HEK293 (cell line): ENCODE results near the gene PATL2.

Source experiments
- PRDM4 ChIP-seq: fragments of 450-650 bp; formaldehyde crosslinking; IDR thresholded peaks from 2 replicates; pipeline ENCODE4 v1.5.1; 2017; ENCODE audit warnings: missing biosample characterization, missing genetic modification characterization
- RBAK ChIP-seq: fragments of 450-650 bp; formaldehyde crosslinking; IDR thresholded peaks from 2 replicates; pipeline ENCODE4 v1.5.1; 2016; ENCODE audit warnings: missing biosample characterization, missing genetic modification characterization
- SCRT1 ChIP-seq: fragments of 450-650 bp; formaldehyde crosslinking; IDR thresholded peaks from 2 replicates; pipeline ENCODE4 v1.5.1; 2016; ENCODE audit warnings: missing biosample characterization, missing genetic modification characterization, borderline replicate concordance
- ZBTB6 ChIP-seq: fragments of 450-650 bp; formaldehyde crosslinking; IDR thresholded peaks from 2 replicates; pipeline ENCODE4 v1.5.1; 2017; ENCODE audit warnings: missing biosample characterization, missing genetic modification characterization
- ZBTB8A ChIP-seq: fragments of 450-650 bp; formaldehyde crosslinking; IDR thresholded peaks from 2 replicates; pipeline ENCODE4 v1.5.1; 2016; ENCODE audit warnings: missing biosample characterization, missing genetic modification characterization
- ZEB2 ChIP-seq: fragments of 450-650 bp; formaldehyde crosslinking; IDR thresholded peaks from 2 replicates; pipeline ENCODE4 v1.5.1; 2016; ENCODE audit warnings: missing biosample characterization, missing genetic modification characterization
- ZNF10 ChIP-seq: fragments of 450-650 bp; formaldehyde crosslinking; IDR thresholded peaks from 2 replicates; pipeline ENCODE4 v1.5.1; 2017; ENCODE audit warnings: missing biosample characterization, missing genetic modification characterization
- ZNF132 ChIP-seq: fragments of 450-650 bp; formaldehyde crosslinking; IDR thresholded peaks from 2 replicates; pipeline ENCODE4 v1.5.1; 2017; ENCODE audit warnings: missing biosample characterization, missing genetic modification characterization, borderline replicate concordance
- ZNF148 ChIP-seq: fragments of 450-650 bp; formaldehyde crosslinking; IDR thresholded peaks from 2 replicates; pipeline ENCODE4 v1.5.0; 2017; ENCODE audit warnings: missing biosample characterization, missing genetic modification characterization, borderline replicate concordance
- ZNF157 ChIP-seq: fragments of 450-650 bp; formaldehyde crosslinking; IDR thresholded peaks from 2 replicates; pipeline ENCODE4 v1.5.1; 2016; ENCODE audit warnings: missing biosample characterization, missing genetic modification characterization
- ZNF214 ChIP-seq: fragments of 450-650 bp; formaldehyde crosslinking; IDR thresholded peaks from 2 replicates; pipeline ENCODE4 v1.5.1; 2017; ENCODE audit warnings: missing biosample characterization, mild to moderate bottlenecking, missing genetic modification characterization, borderline replicate concordance
- ZNF266 ChIP-seq: fragments of 450-650 bp; formaldehyde crosslinking; IDR thresholded peaks from 2 replicates; pipeline ENCODE4 v1.5.1; 2016; ENCODE audit warnings: missing biosample characterization, missing genetic modification characterization, low read depth
- ZNF292 ChIP-seq: fragments of 450-650 bp; formaldehyde crosslinking; IDR thresholded peaks from 2 replicates; pipeline ENCODE4 v1.5.1; 2016; ENCODE audit warnings: low read depth, missing biosample characterization, missing genetic modification characterization, borderline replicate concordance
- ZNF362 ChIP-seq: fragments of 450-650 bp; formaldehyde crosslinking; IDR thresholded peaks from 2 replicates; pipeline ENCODE4 v1.5.1; 2016; ENCODE audit warnings: missing biosample characterization, missing genetic modification characterization
- ZNF366 ChIP-seq: fragments of 450-650 bp; formaldehyde crosslinking; conservative IDR thresholded peaks from 2 replicates; pipeline ENCODE4 v1.5.1; 2016; ENCODE audit warnings: missing biosample characterization, missing genetic modification characterization
- ZNF398 ChIP-seq: fragments of 450-650 bp; formaldehyde crosslinking; IDR thresholded peaks from 2 replicates; pipeline ENCODE4 v1.5.1; 2017; ENCODE audit warnings: missing biosample characterization, missing genetic modification characterization
- ZNF48 ChIP-seq: fragments of 450-650 bp; formaldehyde crosslinking; IDR thresholded peaks from 2 replicates; pipeline ENCODE4 v1.5.1; 2016; ENCODE audit warnings: missing biosample characterization, missing genetic modification characterization
- ZNF514 ChIP-seq: fragments of 450-650 bp; formaldehyde crosslinking; IDR thresholded peaks from 2 replicates; pipeline ENCODE4 v1.5.1; 2016; ENCODE audit warnings: missing biosample characterization, missing genetic modification characterization
- ZNF580 ChIP-seq: fragments of 450-650 bp; formaldehyde crosslinking; IDR thresholded peaks from 2 replicates; pipeline ENCODE4 v1.5.1; 2016; ENCODE audit warnings: missing biosample characterization, missing genetic modification characterization
- ZNF629 ChIP-seq: fragments of 450-650 bp; formaldehyde crosslinking; IDR thresholded peaks from 2 replicates; pipeline ENCODE4 v1.5.1; 2017; ENCODE audit warnings: missing biosample characterization, missing genetic modification characterization
- ZNF660 ChIP-seq: fragments of 450-650 bp; IDR thresholded peaks from 2 replicates; pipeline ENCODE4 v1.5.1; 2018; ENCODE audit warnings: missing biosample characterization, mild to moderate bottlenecking, missing genetic modification characterization
- ZNF692 ChIP-seq: fragments of 450-650 bp; formaldehyde crosslinking; IDR thresholded peaks from 2 replicates; pipeline ENCODE4 v1.5.1; 2016; ENCODE audit warnings: missing biosample characterization, missing genetic modification characterization
- ZNF747 ChIP-seq: fragments of 450-650 bp; formaldehyde crosslinking; IDR thresholded peaks from 2 replicates; pipeline ENCODE4 v1.5.1; 2016; ENCODE audit warnings: missing biosample characterization, missing genetic modification characterization
- ZNF776 ChIP-seq: fragments of 450-650 bp; formaldehyde crosslinking; IDR thresholded peaks from 2 replicates; pipeline ENCODE4 v1.5.0; 2017; ENCODE audit warnings: missing biosample characterization, missing genetic modification characterization, borderline replicate concordance
- ZSCAN16 ChIP-seq: fragments of 450-650 bp; formaldehyde crosslinking; IDR thresholded peaks from 2 replicates; pipeline ENCODE4 v1.5.1; 2016; ENCODE audit warnings: missing biosample characterization, missing genetic modification characterization
- ZSCAN5A ChIP-seq: fragments of 450-650 bp; formaldehyde crosslinking; IDR thresholded peaks from 2 replicates; pipeline ENCODE4 v1.5.1; 2016; ENCODE audit warnings: missing biosample characterization, missing genetic modification characterization

PATL2 gene

GRCh38 chr15:44726568-44727484, 15.7 kb upstream of the PATL2 start (continued):
- no peak for TF ChIP-seq RBAK
- TF ChIP-seq ZNF148 (tag by site-specific recombination): no peak
- TF ChIP-seq ZNF692 (tag by site-specific recombination): peak; percentile 94
- TF ChIP-seq ZEB2 (tag by site-specific recombination): peak; percentile 71
- 0 out of 2 replicates have a peak, but pooled peaks have one; percentile 23 for TF ChIP-seq ZNF366 (tag by site-specific recombination)
- TF ChIP-seq ZBTB6 (tag by site-specific recombination): no peak
- no peak for TF ChIP-seq ZNF514
- TF ChIP-seq ZNF362 (tag by site-specific recombination): no peak
- TF ChIP-seq ZNF292 (tag by site-specific recombination): no peak
- no peak for TF ChIP-seq ZNF747
- no peak for TF ChIP-seq ZNF132 (tag by site-specific recombination)
- no peak for TF ChIP-seq ZNF776 (tag by site-specific recombination)
- TF ChIP-seq ZNF266 (tag by site-specific recombination): no peak
- no peak for TF ChIP-seq ZSCAN16 (tag by site-specific recombination)
- TF ChIP-seq ZNF214: no peak
- no peak for TF ChIP-seq ZNF580
- TF ChIP-seq ZNF48 (tag by site-specific recombination): no peak
- TF ChIP-seq PRDM4 (tag by site-specific recombination): no peak
- TF ChIP-seq ZNF157 (tag by site-specific recombination): no peak
- TF ChIP-seq ZSCAN5A (tag by site-specific recombination): no peak
- peak; percentile 25; the same call in 1 of the 2 replicates for TF ChIP-seq ZBTB8A (tag by site-specific recombination)
- 0 out of 2 replicates have a peak, but pooled peaks have one; percentile 6 for TF ChIP-seq ZNF398
- TF ChIP-seq ZNF10 (tag by site-specific recombination): no peak
- TF ChIP-seq SCRT1 (tag by site-specific recombination): no peak
- peak; percentile 53 for TF ChIP-seq ZNF629
- TF ChIP-seq ZNF660: peak; percentile 58; the same call in 1 of the 2 replicates
